ENCODE data around the gene ZP1.
A peak's percentile ranks its signal among the peaks of the same experiment; 100 is the strongest.
"Not testable (repeated sequence)": the region's sequence is repeated elsewhere in the genome, so short reads cannot be mapped to it uniquely, and the experiment has no call there.

Gene ZP1

GRCh38 chr11:60905551-60906113 lies 38.3 kb downstream of the ZP1 start:
- Histone ChIP-seq H3K4me1 (ENCODE audit: control insufficient read depth, low read length) (peaks cover 35% of the 10 kb centered on the region), H3K4me3 (ENCODE audit: low read length) (peak overlapping the region; percentile 86), H3K27ac (ENCODE audit: low read depth, low read length) (peak overlapping the region; percentile 89), H3K4me2 (ENCODE audit: low read length) (peak overlapping the region; percentile 91), H3K9me2 (replicated peaks; ENCODE audit: control insufficient read depth, low read length) (no peaks in the 10 kb centered on the region), H3K79me2 (ENCODE audit: control insufficient read depth, low read length) (peaks cover 42% of the 10 kb centered on the region), H4K20me1 (ENCODE audit: control insufficient read depth, insufficient read depth, low read depth, low read length) (peaks cover 11% of the 10 kb centered on the region), H3K27me3 (ENCODE audit: control insufficient read depth, low read length) (no peaks in the 10 kb centered on the region), H3F3A (ENCODE audit: control insufficient read depth, insufficient read depth) (peaks cover 13% of the 10 kb centered on the region), H3K36me3 (ENCODE audit: control insufficient read depth, low read length) (peaks cover 58% of the 10 kb centered on the region), H3K9me3 (ENCODE audit: control insufficient read depth, insufficient read depth, low read length) (peaks cover 9% of the 10 kb centered on the region)
- no peak for TF ChIP-seq EZH2phosphoT487 (IDR thresholded peaks at IDR 0.05; ENCODE audit: borderline replicate concordance, low read length)

GRCh38 chr11:60906132-60906972 lies 39.0 kb downstream of the ZP1 start, which contains the start of gene PRPF19:
Gene PRPF19, minus strand, starts transcription at chr11:60906585. Its CDS starts 203 bp downstream, at chr11:60906382.
- H3K4me1 ChIP-seq (ENCODE audit: control insufficient read depth, low read length): peaks cover 42% of the 10 kb centered on the region
- H3K27ac ChIP-seq (ENCODE audit: low read depth, low read length): peak within 1 kb of the TSS; percentile 89
- TF ChIP-seq CTCF (IDR thresholded peaks at IDR 0.05; ENCODE audit: low read depth, low read length, poor library complexity, severe bottlenecking): peak; percentile 9
- TF ChIP-seq EZH2phosphoT487 (IDR thresholded peaks at IDR 0.05; ENCODE audit: borderline replicate concordance, low read length): no peak
- peaks cover 11% of the 10 kb centered on the region for H3K9me3 ChIP-seq (ENCODE audit: control insufficient read depth, insufficient read depth, low read length)
- no peaks in the 10 kb centered on the region for H3K9me2 ChIP-seq (replicated peaks; ENCODE audit: control insufficient read depth, low read length)
- peaks cover 54% of the 10 kb centered on the region for H3K36me3 ChIP-seq (ENCODE audit: control insufficient read depth, low read length)
- H3K4me3 ChIP-seq (ENCODE audit: low read length): peak within 1 kb of the TSS; percentile 86
- H3F3A ChIP-seq (ENCODE audit: control insufficient read depth, insufficient read depth): peaks cover 12% of the 10 kb centered on the region
- H3K79me2 ChIP-seq (ENCODE audit: control insufficient read depth, low read length): peaks cover 42% of the 10 kb centered on the region
- H4K20me1 ChIP-seq (ENCODE audit: control insufficient read depth, insufficient read depth, low read depth, low read length): peaks cover 11% of the 10 kb centered on the region
- H3K4me2 ChIP-seq (ENCODE audit: low read length): peak within 1 kb of the TSS; percentile 91
- H3K27me3 ChIP-seq (ENCODE audit: control insufficient read depth, low read length): no peaks in the 10 kb centered on the region

GRCh38 chr11:60908803-60909202 lies 41.5 kb downstream of the ZP1 start:
- no peak for TF ChIP-seq CTCF (IDR thresholded peaks at IDR 0.05; ENCODE audit: low read depth, low read length, poor library complexity, severe bottlenecking)
- no peak for TF ChIP-seq EZH2phosphoT487 (IDR thresholded peaks at IDR 0.05; ENCODE audit: borderline replicate concordance, low read length)
- Histone ChIP-seq H3F3A (ENCODE audit: control insufficient read depth, insufficient read depth) (peaks cover 11% of the 10 kb centered on the region), H4K20me1 (ENCODE audit: control insufficient read depth, insufficient read depth, low read depth, low read length) (peaks cover 11% of the 10 kb centered on the region), H3K9me3 (ENCODE audit: control insufficient read depth, insufficient read depth, low read length) (peaks cover 11% of the 10 kb centered on the region), H3K27me3 (ENCODE audit: control insufficient read depth, low read length) (no peaks in the 10 kb centered on the region), H3K27ac (ENCODE audit: low read depth, low read length) (no peak overlapping the region), H3K9me2 (replicated peaks; ENCODE audit: control insufficient read depth, low read length) (no peaks in the 10 kb centered on the region), H3K4me2 (ENCODE audit: low read length) (no peak overlapping the region), H3K4me3 (ENCODE audit: low read length) (no peak overlapping the region), H3K36me3 (ENCODE audit: control insufficient read depth, low read length) (peaks cover 30% of the 10 kb centered on the region), H3K79me2 (ENCODE audit: control insufficient read depth, low read length) (peaks cover 25% of the 10 kb centered on the region), H3K4me1 (ENCODE audit: control insufficient read depth, low read length) (peaks cover 65% of the 10 kb centered on the region)

- peak overlapping the region; percentile 71 for H3K4me2 ChIP-seq (ENCODE audit: low read length)
- H3K4me1 ChIP-seq (ENCODE audit: control insufficient read depth, low read length): peaks cover 56% of the 10 kb centered on the region
These were observed 42.4 kb downstream of the ZP1 start for GRCh38 chr11:60909680-60910280.

More at GRCh38 chr11:60909680-60910280, 42.4 kb downstream of the ZP1 start:
- Histone ChIP-seq H3K9me3 (ENCODE audit: control insufficient read depth, insufficient read depth, low read length) (peaks cover 11% of the 10 kb centered on the region), H3K4me3 (ENCODE audit: low read length) (peak overlapping the region; percentile 62), H3F3A (ENCODE audit: control insufficient read depth, insufficient read depth) (peaks cover 11% of the 10 kb centered on the region), H3K36me3 (ENCODE audit: control insufficient read depth, low read length) (peaks cover 20% of the 10 kb centered on the region), H3K79me2 (ENCODE audit: control insufficient read depth, low read length) (peaks cover 23% of the 10 kb centered on the region), H3K27ac (ENCODE audit: low read depth, low read length) (peak overlapping the region; percentile 63)
- not testable (repeated sequence) for H3K9me2 ChIP-seq (replicated peaks; ENCODE audit: control insufficient read depth, low read length); H4K20me1 ChIP-seq (ENCODE audit: control insufficient read depth, insufficient read depth, low read depth, low read length); H3K27me3 ChIP-seq (ENCODE audit: control insufficient read depth, low read length)

Measured in DOHH2 (cell line).